G401.6 (cell line): ENCODE results near the gene FAM171A1.

ENCODE experiments used
- FAIRE-seq: peaks from 2 replicates; lab custom pipeline; 2012; peaks lifted over from hg19 to GRCh38; lab: Jason Lieb, UNC

Gene FAM171A1

DNA sequence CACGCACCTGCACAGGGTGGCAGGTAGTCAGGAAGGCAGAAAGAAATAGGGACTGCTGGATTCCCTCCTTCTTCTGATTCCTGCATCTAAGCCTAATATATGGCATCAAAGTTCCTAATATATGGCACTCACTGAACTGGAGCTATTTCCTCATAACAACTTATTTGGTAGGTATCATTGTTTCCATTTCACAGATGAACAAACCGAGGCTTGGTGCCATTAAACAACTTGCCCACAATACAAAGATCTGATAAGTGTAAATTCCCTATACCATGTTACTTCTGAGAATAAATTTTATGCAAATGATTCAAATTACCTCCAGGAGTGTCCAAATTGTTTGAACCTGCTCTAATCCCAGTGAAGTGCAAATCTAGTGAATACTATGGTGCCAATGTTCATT is 2.1 kb upstream of the FAM171A1 start:
- no peak for FAIRE-seq

DNA sequence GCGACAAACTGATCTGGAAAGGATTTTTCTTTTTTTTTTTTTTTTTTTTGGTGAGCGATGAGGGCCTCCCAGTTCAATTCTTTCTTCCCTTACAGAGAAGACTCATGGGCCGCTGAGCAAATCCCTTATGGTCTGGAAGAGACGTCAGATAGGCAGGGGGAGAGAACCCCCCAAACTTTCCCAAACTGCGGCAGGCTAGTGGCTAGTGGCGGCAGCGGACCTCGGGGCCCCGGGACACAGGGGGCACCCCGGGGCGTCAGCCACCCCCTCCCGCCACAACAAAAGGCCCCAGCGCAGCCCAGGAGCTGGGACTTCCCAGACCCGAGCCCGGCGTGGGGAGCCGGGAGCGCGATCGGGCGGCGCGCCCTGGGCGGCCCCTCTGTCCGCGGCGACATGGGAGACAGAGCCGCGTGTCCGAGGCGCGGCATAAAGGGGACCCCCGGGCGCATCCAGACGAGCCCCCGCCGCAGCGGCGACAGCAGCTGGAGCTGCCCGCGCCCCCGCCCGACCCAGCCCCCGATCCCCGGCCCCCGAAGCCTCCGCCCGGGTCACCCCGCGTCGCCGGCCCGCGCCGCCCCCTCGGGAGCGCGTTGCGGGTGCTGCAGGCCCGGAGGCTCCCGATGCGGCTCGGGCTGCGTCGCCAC is 755 bp downstream of the FAM171A1 start:
- FAIRE-seq = no peak

DNA sequence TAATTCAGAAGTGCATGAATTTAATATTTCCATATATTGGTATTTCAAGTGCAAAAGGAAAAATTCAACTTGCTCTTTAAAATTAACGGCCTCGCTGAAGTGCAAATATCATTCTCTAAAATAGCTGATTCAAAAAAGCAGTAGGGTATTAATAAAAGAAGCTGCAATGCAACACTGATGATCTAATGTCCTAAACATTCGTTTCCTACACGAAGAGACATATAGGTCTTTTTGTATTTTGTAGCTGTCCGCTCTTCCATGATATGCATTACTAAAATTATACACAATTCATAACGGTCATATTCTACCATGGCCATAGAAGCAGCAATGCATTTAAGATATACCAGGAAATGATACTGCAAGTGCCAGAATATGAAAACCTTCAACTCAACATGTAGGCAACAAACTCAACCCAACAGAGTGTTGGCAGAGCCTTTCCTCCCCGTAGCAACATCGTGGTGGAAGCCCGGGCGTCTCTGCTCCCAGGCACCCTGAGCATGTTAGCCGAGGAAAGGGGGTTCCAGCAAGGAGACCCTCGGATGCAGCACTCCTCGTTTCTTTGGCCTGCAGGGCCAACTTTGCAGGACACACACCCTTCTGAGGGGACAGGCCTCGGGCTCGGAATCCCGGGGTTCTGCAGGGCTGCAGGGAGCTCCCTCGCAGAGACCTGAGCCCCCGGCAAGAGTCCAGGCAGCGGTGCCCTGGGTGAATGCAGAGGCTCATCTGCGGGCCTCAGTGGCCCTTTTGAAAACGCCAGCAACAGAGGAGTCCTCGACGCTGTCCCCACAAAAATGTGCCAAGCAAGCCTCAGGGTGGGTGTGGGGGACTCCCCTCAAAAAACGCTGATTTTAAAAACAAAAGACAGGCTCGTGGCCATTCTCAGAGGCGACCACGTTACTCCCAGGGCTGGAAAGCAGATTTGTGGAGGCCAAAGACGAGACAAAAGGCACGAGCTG is 1.6 kb downstream of the FAM171A1 start:
- no peak for FAIRE-seq

DNA sequence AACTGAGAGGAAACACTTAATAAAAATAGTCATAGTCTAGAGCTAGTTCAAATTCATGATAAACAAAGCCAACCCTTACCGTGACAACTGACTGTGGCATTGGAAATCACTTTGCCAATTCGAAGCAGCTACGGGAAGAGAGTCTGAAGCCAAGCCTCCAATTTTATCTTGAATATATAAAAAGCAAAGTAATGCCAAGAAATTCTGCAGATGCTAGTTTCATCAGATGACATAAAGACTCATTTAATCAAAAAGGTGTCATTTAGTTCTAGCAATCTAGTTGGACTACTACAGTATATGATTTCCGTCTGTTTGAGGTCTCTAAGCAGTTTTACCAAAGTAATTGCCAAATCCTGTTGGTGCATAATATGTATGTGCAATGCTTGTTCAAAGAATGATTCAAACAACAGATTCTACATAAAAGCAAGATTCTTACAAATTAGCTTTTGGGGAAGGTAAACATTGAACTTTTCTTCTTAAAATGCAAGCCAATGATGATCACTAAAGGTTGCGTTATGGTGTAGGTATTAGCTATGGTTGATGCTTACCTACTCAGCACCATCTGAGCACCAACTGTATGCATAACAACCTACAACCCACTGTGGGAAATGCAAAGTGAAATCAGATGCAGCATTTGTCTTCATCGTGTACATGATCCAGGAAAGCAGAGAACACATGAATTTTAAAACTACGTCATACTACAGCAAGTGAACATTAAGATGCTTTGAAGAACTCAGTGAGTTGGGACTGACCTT is 2.8 kb downstream of the FAM171A1 start:
- FAIRE-seq = no peak

DNA sequence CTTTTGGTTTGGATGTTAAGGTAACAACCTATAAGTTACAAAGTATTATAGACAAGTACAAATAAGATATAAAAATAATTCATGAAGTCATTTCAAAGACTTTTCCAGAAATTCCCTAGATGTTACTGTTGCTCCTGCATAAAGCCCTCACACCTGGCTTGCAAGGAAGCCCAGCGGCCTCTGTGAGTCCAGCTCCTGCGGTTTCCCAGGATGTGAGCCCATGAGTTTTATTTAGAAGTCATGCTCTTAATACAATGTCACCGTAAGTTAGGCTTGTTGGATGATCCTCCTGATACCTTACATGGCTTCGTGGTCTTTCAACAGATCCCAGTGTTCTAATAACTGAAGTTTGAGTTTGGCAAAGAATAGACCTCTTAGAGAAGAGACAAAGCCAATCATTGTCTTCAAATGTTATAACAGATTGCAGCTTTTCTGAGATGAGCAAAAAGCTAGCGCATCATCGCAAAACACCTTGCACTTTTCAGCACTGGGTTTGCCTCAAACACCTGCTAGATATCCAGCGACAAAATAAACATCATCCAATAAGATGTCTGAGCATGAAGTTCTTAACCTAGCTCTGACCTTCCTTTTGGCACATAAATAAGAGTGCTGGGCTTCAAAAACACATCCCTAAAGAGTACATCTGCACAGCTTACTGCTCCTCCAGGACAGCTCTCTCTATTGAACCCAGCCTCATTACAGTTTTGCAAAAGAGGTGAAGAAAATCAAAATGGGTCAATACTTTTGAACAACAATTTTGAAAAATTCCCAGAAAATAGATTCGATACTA is 3.6 kb downstream of the FAM171A1 start:
- no peak for FAIRE-seq

DNA sequence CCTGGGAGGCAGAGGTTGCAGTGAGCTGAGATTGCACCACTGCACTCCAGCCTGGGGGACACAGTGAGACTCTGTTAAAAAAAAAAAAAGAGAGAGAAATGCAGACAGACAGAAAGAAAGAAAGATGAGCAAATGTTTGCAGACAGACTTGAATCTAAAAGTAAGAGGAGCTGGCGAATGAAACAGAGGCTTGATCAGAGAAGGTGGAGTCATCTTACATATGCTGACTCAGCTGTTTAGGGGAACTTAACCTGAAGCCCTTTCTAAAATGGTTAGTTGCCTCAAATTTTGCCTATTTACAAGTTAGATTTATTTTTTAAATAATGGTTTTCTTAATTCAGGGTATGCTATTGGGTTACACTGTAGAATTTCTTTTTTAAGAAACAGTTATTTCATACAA is 5.4 kb downstream of the FAM171A1 start:
- no peak for FAIRE-seq

DNA sequence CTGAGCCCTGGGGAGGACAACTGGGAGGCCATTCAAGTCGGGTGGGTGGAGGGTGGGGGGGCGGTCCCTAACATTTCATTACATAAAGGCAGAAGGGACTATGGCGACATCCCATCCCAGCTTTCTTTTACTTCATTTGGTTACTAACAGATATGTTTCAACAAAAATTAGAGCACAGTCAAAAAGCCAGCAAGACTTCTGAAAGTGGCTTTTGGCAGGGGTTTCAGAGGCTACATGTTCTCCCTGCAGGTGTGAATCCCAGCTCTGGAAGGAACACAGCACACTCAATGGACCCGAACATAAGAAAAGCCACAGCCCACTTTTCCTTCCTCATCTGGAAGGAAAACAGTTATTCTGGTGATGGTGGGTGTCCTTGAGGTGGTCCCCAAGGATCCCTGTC is 7.1 kb downstream of the FAM171A1 start:
- no peak for FAIRE-seq

DNA sequence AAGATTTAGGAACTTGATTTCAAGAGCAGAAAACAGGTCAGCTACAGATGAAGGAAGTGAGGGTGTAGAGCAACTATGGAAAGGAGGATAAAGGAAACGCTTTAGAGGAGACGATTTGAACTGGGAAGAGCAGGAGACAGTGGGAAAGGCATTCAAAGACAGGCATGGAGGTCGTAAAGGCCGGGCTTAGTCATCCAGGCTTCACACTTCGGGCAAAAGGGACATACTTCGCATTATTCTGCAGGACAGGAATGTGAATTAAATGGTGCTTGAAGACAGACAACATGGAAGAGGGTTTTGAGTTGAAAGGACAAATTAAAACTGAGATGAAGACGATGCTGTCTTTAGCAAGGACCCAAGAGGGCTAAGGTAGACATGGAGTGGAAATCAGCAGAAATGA is 8.1 kb downstream of the FAM171A1 start:
- no peak for FAIRE-seq

DNA sequence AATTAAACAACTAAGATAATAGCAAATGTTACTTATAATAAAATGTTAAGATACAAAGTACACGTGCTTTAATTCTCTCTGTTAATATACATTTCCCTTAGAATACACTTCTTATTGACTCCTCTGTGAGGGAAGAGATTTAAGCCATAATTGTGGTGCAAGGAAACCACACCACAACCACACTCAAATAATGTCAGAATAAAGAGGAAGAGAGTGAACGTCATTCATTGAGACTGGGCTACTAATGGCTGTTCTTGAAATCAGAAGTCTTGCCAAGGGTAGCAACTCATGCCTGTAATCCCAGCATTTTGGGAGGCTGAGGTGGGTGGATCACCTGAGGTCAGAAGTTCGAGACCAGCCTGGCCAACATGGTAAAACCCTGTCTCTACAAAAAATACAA is 10.0 kb downstream of the FAM171A1 start:
- FAIRE-seq = no peak

DNA sequence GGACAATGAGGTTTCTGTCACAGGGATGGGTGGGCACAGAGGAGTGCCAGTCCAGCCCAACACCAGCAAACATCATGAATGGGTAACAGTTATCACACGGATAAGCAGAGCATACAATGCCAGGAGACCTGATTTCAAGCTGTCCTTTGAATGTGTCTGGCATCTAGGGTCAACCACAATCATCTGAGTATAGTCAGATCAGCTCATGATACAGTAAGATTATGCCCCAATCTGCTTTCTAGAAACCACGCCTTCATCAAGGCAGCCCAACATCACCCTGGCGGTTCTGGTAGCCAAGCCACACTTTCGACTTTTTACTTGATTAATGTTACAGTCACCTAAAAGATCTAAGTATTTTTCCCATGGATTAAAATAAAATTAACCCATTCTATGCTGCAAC is 10.5 kb downstream of the FAM171A1 start:
- no peak for FAIRE-seq

DNA sequence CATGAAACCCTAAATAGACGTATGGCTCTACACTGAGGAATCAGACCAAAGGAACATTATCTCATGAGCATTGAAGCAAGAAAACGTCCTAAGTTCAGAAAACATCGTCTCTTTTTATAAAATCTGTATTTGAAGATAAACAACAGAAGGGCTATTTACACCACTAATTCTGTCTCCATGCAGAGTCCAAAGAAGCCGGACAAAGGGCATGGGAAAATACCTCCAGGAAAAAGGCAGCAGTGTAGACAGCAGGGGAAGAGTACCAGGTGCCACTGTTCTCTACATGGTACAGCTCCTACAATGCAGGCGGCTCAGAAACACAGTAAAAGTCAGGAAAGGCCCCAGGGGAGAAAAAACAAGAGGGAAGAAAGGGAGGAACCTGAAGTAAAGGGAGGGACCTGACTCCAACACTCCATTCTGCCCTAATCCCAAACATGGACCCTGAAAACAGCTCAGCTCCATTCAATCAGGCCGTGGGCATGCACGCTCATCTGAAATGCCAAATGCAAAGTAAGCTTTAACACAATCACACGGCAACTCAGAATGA is 17.5 kb downstream of the FAM171A1 start:
- FAIRE-seq = no peak

DNA sequence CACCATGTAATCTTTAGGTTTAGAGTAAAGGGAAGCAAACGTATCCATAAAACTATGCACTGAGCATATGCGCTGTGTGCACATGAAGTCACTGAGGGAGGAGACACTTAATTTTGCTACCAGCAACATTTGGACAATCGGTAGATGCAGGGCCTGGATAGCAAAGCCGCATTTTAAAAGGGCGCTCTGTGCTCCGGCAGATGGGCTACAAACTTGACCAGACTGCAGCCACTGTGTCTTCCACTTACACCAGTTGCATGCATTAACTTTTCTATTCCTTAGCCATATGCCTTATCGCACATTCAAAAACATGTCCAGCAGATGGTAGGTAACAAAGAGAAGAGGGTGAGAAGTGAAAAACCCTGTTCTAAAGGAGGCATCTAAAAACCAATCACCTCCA is 18.3 kb downstream of the FAM171A1 start:
- FAIRE-seq = no peak

DNA sequence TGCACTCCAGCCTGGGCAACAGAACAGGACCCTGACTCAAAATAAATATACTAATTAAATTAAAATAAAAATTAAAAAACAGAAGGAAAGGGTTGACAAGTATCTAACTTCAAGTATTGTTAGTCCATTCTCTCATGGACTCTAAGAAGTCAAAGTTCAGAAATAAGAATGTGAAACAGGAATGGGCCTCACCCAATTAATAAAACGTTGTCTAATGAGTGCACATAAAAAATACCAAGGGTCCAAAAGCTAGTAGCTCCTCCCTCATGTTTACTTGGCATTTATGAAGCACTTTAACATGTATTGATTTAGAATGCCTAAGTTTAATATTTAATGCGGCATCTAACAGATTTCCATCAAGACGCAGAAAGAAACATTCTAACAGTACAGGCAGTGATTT is 18.9 kb downstream of the FAM171A1 start:
- no peak for FAIRE-seq

DNA sequence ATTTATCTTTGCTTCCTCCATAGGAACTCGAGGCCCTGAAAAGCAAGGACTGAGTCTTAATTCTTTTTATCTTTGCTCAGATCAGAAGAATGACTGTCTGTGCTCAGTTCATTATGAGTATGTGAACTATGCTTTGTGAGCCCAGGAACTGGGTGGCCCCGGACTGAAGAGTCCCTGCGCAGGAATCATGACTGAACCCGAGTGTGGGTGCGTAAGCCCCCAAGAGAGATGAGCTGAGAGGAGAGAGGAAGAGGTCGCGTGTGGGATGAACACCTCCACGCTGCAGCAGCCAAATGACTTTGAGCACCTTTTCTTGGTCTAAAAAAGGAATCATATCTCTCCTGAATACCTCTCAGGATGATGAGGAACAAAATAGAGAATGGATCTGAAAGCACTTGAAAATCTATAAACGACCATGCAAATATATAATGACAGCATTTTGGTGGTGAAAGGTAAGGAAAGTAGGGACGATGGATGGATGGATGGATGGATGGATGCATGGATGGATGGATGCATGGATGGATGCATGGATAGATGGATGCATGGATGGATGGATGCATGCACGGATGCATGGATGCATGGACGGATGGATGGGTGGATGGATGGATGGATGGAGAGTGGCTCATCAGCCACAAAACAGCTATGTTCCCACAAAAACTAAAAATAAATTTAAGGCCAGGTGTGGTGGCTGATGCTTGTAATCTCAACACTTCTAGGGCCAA is 19.8 kb downstream of the FAM171A1 start:
- FAIRE-seq = no peak

DNA sequence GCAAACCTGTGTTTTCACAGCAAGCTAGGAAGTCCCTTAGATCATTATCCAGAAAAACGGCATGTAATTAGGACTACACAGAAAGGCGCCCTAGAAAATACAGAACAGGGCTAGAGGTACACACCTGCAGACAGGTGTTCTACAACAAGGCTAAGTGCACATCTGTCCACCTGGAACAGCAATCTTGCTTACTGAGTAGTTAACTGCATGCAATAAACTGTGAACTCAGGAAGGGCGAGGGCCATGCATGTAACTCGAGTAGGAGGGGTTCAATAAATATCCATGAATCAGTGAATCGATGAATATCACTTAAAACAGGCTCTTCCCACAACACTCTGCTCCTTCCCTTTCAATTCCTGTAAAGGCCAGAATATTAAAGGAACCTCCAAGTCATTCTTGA is 22.0 kb downstream of the FAM171A1 start:
- no peak for FAIRE-seq

DNA sequence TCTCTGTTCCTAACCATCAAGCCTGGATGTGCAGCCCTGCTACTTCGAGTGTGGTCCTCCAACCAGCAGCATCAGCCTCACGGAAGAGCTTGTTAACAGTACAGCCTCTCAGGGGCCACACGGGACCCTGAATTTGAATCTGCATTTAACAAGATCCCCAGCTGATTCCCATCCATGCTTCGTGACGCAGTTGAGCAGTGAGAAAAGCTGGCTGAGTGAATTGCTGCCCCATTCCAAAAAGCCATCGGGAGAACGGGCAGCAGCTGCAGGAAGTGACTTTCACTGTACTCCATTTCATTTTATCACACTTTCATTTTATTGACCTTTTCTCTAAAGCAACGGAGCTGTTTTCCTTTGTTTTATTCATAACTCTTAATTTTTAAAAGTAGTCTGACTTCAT is 22.5 kb downstream of the FAM171A1 start:
- FAIRE-seq = no peak

DNA sequence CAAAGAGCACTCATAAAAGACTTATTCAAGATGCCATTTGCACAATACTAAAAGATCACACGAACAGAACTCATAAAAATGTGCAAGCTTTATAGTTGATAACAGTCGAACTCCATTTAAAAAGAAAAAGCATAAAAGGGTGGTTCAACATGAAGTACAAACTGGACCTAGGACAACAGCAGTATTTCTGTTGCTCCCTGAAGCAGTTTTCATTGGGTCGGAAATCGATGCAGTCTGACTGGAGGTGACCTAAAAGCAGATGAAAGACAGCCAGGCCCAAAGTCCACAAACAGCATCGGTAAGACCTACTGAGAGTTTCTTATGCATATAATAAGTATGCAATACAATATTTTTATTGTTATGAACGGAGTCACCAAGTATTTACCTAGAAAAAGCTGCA is 23.9 kb downstream of the FAM171A1 start:
- FAIRE-seq = no peak

DNA sequence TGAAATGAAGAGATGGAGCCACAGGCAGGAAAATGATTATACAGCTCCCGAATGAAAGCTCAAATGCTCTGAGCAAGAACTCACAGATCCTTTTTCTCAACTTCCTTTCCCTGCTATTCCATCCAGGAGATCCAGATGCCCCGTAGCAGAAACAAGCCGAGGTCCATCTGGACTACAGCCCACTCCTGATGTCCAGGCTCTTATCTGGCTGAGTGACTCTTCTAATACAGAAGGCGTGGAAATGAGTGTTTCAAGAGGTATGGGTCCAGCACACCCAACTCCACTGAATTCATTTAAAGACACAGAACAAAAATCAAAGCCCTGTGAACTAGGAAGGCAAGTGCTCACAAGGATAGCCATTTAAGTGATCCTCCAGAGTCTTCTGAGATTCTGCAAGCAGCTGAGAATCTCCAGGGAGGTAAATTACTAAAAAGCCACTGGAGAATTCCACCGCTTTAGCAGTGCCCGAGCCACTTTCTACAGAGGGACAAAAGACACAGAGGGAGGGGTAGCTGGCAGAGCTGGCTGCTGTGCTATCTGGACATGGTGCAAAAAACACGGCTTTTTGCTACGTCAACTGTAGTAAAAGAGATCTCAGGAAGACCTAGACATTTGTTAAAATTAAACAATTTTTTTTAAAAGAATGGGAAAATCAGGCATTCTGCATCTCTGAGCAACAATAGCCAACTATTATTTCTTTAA is 24.5 kb downstream of the FAM171A1 start:
- FAIRE-seq = no peak

DNA sequence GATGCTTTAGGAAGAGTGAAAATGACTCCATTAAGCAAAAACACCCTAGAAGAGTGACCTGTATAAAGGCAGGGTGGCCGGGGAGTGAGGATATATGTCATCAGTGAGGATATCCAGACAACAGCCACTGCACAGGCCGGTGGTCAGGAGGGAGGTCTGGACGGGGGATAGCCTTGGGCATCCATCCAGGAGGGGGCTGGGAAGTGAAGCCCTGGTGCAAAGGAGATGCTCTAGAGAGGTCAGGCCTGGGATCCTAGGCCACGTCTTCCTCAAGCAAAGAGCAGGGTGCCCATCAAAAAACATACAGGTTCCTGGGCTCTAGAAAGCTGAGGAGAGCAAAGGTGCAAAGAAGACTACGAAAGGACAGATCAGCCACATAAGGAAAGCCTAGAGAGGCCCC is 25.6 kb downstream of the FAM171A1 start:
- no peak for FAIRE-seq

DNA sequence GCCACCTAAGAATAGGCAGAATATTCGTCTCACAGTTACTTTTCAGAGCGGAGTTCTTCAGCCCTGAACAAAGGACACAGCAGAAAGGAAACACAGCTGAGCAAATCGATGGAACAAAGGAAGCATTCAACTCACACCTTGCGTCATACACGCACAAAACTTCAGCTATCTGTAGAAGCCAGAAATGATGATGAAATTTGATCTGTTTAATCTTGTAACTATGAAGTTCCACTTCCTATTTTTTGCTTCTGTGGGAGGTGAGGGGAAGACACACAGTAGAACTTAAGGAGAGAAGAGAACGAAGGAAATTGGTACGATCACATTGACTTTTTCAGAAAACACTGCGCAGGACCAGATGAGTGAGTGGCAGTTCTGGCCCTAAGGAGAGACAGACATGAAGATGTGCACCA is 26.2 kb downstream of the FAM171A1 start:
- FAIRE-seq = no peak
